GM04504 (cell line): Measurements from ENCODE around the gene TBL2.
"Not testable (repeated sequence)": the region's sequence is repeated elsewhere in the genome, so short reads cannot be mapped to it uniquely, and the experiment has no call there.

Source experiments
- DNase-seq: peaks from one replicate; pipeline ENCODE4 v3.0.0-alpha.2; 2012; ENCODE audit warnings: low read depth

Gene TBL2

GRCh38 chr7:73606801-73607691 is 28.7 kb upstream of the TBL2 start:
- no peak for DNase-seq

- no peak for DNase-seq
These were observed 27.3 kb upstream of the TBL2 start for GRCh38 chr7:73605601-73606220.

GRCh38 chr7:73602721-73603651 is 24.6 kb upstream of the TBL2 start:
- DNase-seq: no peak

GRCh38 chr7:73599916-73600315 is 21.5 kb upstream of the TBL2 start:
- no peak for DNase-seq

GRCh38 chr7:73599151-73599882 is 20.9 kb upstream of the TBL2 start:
- DNase-seq: no peak

GRCh38 chr7:73597978-73598782 is 19.8 kb upstream of the TBL2 start:
- no peak for DNase-seq

- no peak for DNase-seq
These were observed 18.0 kb upstream of the TBL2 start for GRCh38 chr7:73596191-73597065.

- DNase-seq: no peak
These were observed 17.0 kb upstream of the TBL2 start for GRCh38 chr7:73595358-73595757.

GRCh38 chr7:73593207-73594045 is 15.0 kb upstream of the TBL2 start:
- no peak for DNase-seq

GRCh38 chr7:73586911-73587310 is 8.5 kb upstream of the TBL2 start:
- no peak for DNase-seq

GRCh38 chr7:73585196-73585595 is 6.8 kb upstream of the TBL2 start:
- no peak for DNase-seq

- no peak for DNase-seq
These were observed 4.4 kb upstream of the TBL2 start for GRCh38 chr7:73582664-73583202.

- DNase-seq: not testable (repeated sequence)
These were observed 2.6 kb upstream of the TBL2 start for GRCh38 chr7:73581006-73581405.

GRCh38 chr7:73577627-73578341 is 595 bp downstream of the TBL2 start:
- no peak for DNase-seq

- no peak for DNase-seq
These were observed 4.6 kb downstream of the TBL2 start for GRCh38 chr7:73573791-73574190.

- DNase-seq: no peak
These were observed 5.1 kb downstream of the TBL2 start for GRCh38 chr7:73573276-73573675.

- DNase-seq: no peak
These were observed 5.6 kb downstream of the TBL2 start for GRCh38 chr7:73572767-73573186.

GRCh38 chr7:73570977-73571376 is 7.4 kb downstream of the TBL2 start:
- DNase-seq: no peak
